PC-9 (cell line): ENCODE measurements around the gene EHD4. TPM values are rescaled to one million over a fixed set of nuclear protein-coding genes. Genes with fewer than 3 reads are reported as not detected.

Experiments
- BruUV-seq: library from RNA; stranded (reverse); fragments of 400-500 nt; replicated peaks from 2 replicates; lab custom pipeline; 2021; lab: Mats Ljungman, UMichigan
- CTCF ChIA-PET: fragments of 300-600 bp; sonication (Branson Sonifier 250); formaldehyde crosslinking; loops from one replicate; lab custom pipeline; 2022; ENCODE audit warnings: antibody characterized with exemption; lab: Charles Lee
- POLR2A ChIA-PET: fragments of 300-600 bp; sonication (Branson Sonifier 250); formaldehyde crosslinking; loops from one replicate; lab custom pipeline; 2022; ENCODE audit warnings: antibody characterized with exemption; ENCODE audit not compliant: unreplicated experiment; lab: Charles Lee
- DNase-seq, 2 experiments: peaks; one replicate each; pipeline versions ENCODE4 v3.0.0 to v3.0.0-alpha.2; 2015 to 2022; ENCODE audit warnings: mixed read lengths in 1 of 2
- H2AFZ ChIP-seq: fragments of 200-600 bp; sonication (generic); 2 replicates; pipeline ENCODE4 v1.8.1; 2017; ENCODE audit warnings: antibody characterized with exemption
- H3F3A ChIP-seq: fragments of 200-600 bp; sonication (generic); 2 replicates; pipeline ENCODE4 v1.8.1; 2017; ENCODE audit warnings: antibody characterized with exemption, mild to moderate bottlenecking, low read depth; ENCODE audit not compliant: insufficient read depth
- H3K27ac ChIP-seq: fragments of 200-600 bp; sonication (generic); 2 replicates; pipeline ENCODE4 v1.6.1; 2016; ENCODE audit warnings: mixed run types
- H3K27me3 ChIP-seq: fragments of 200-600 bp; sonication (generic); 2 replicates; pipeline ENCODE4 v1.6.1; 2016; ENCODE audit warnings: low read depth, mixed run types; ENCODE audit not compliant: insufficient read depth
- H3K36me3 ChIP-seq: fragments of 200-600 bp; sonication (generic); 2 replicates; pipeline ENCODE4 v1.6.1; 2016; ENCODE audit warnings: low read depth, mixed run types
- H3K4me1 ChIP-seq: fragments of 200-600 bp; sonication (generic); replicated peaks from 2 replicates; pipeline ENCODE4 v1.6.1; 2016; ENCODE audit warnings: mixed run types; ENCODE audit not compliant: insufficient read depth
- H3K4me2 ChIP-seq: fragments of 200-600 bp; sonication (generic); 2 replicates; pipeline ENCODE4 v1.6.1; 2017; ENCODE audit warnings: mixed run types
- H3K4me3 ChIP-seq: fragments of 200-600 bp; sonication (generic); 2 replicates; pipeline ENCODE4 v1.6.1; 2016; ENCODE audit warnings: mixed run types
- H3K79me2 ChIP-seq: fragments of 200-600 bp; sonication (generic); 2 replicates; pipeline ENCODE4 v1.6.1; 2017; ENCODE audit warnings: low read depth, mixed run types
- H3K9me2 ChIP-seq: fragments of 200-600 bp; sonication (generic); 2 replicates; pipeline ENCODE4 v1.8.1; 2017; ENCODE audit warnings: mild to moderate bottlenecking; ENCODE audit not compliant: insufficient read depth
- H3K9me3 ChIP-seq: fragments of 200-600 bp; sonication (generic); 2 replicates; pipeline ENCODE4 v1.8.1; 2016; ENCODE audit warnings: low read depth; ENCODE audit not compliant: insufficient read depth
- H4K20me1 ChIP-seq: fragments of 200-600 bp; sonication (generic); 2 replicates; pipeline ENCODE4 v1.8.1; 2017; ENCODE audit not compliant: insufficient read depth
- CTCF ChIP-seq: fragments of 200-600 bp; sonication (generic); conservative IDR thresholded peaks from 2 replicates; pipeline ENCODE4 v1.6.1; 2017; ENCODE audit warnings: mixed run types, antibody characterized with exemption, mild to moderate bottlenecking, moderate library complexity
- EZH2 ChIP-seq: fragments of 200-600 bp; sonication (generic); IDR thresholded peaks from 2 replicates; pipeline ENCODE4 v1.8.0; 2017; ENCODE audit warnings: antibody characterized with exemption, low read depth
- intact Hi-C: fragments of 100-400 bp; cut with micrococcal nuclease; formaldehyde crosslinking; loops from one replicate; pipeline ENCODE4 v1.10.0; 2022; ENCODE audit not compliant: unreplicated experiment
- total RNA-seq: library from RNA; stranded (reverse); gene quantifications from 2 replicates; pipeline ENCODE4 v1.2.3, GENCODE V29; 2021

Gene EHD4
- total RNA-seq, 1 experiment from 2014 or later, result 18.1 TPM

- Histone ChIP-seq H3K4me2 (no peak overlapping the region), H2AFZ (no peak overlapping the region), H4K20me1 (no peaks in the 10 kb centered on the region), H3K36me3 (no peaks in the 10 kb centered on the region), H3K4me3 (no peak overlapping the region), H3K27ac (no peak overlapping the region), H3K27me3 (no peaks in the 10 kb centered on the region), H3F3A (peaks cover 12% of the 10 kb centered on the region), H3K4me1 (peaks cover 27% of the 10 kb centered on the region), H3K9me3 (0 out of 2 replicates have a peak, but pooled peaks cover 4% of the 10 kb centered on the region), H3K79me2 (no peaks in the 10 kb centered on the region), H3K9me2 (no peaks in the 10 kb centered on the region)
- CTCF ChIA-PET, result no interaction called here
- intact Hi-C loops, result no loop called here
- POLR2A ChIA-PET, result no interaction called here
- no peak for DNase-seq
- no peak for TF ChIP-seq EZH2
- no peak for TF ChIP-seq CTCF
- BruUV-seq, result no TSS peak
These were observed 35.0 kb upstream of the EHD4 start for GRCh38 chr15:42007386-42007785.

GRCh38 chr15:42002333-42002732 lies 30.0 kb upstream of the EHD4 start:
- no peak for TF ChIP-seq CTCF
- no peak for TF ChIP-seq EZH2
- Histone ChIP-seq H2AFZ (no peak overlapping the region), H3K79me2 (no peaks in the 10 kb centered on the region), H3K9me3 (0 out of 2 replicates have a peak, but pooled peaks cover 4% of the 10 kb centered on the region), H3K4me2 (no peak overlapping the region), H3F3A (no peaks in the 10 kb centered on the region), H3K9me2 (no peaks in the 10 kb centered on the region), H3K4me3 (no peak overlapping the region), H3K36me3 (no peaks in the 10 kb centered on the region), H3K27ac (no peak overlapping the region), H3K4me1 (no peaks in the 10 kb centered on the region), H3K27me3 (no peaks in the 10 kb centered on the region), H4K20me1 (no peaks in the 10 kb centered on the region)
- POLR2A ChIA-PET, result interaction anchor here (0.6 kb wide), 1 partner anchor 23 kb away, joined by 5 read pairs; no protein-coding TSS in a partner anchor
- intact Hi-C loops, result no loop called here
- no TSS peak for BruUV-seq
- CTCF ChIA-PET, result interaction anchor here (0.7 kb wide), 1 partner anchor 425 kb away, joined by 10 read pairs; no protein-coding TSS in a partner anchor
- DNase-seq, result no peak

DNA sequence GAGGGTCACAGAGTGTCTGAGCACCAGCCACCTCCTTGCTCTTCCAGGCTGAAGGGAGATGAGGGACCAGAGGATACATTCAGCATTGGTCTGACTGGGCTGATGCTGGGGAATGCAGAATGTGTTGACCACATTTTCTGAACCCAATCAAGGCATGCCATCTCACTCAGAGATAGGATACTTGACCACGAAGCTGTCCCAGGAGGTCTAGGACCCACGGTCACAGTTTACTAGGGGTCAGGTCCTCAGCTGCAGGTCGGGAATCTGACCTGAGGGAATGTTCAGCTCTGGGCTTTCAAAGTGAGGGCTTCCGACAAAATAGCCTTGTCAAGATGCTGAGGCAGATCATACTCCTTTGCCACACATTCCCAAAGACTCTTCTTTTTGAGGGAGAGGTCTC lies 28.9 kb upstream of the EHD4 start:
- Histone ChIP-seq H3K79me2 (no peaks in the 10 kb centered on the region), H3K36me3 (no peaks in the 10 kb centered on the region), H3K4me3 (no peak overlapping the region), H3K27me3 (no peaks in the 10 kb centered on the region), H3K4me2 (no peak overlapping the region), H4K20me1 (no peaks in the 10 kb centered on the region), H3F3A (no peaks in the 10 kb centered on the region), H3K4me1 (no peaks in the 10 kb centered on the region), H2AFZ (no peak overlapping the region), H3K9me2 (no peaks in the 10 kb centered on the region), H3K9me3 (no peaks in the 10 kb centered on the region), H3K27ac (no peak overlapping the region)
- intact Hi-C loops, result no loop called here
- ChIA-PET CTCF (no interaction called here), POLR2A (interaction anchor here (0.6 kb wide), 1 partner anchor 107 kb away, joined by 4 read pairs; no protein-coding TSS in a partner anchor)
- no peak for TF ChIP-seq CTCF
- no peak for TF ChIP-seq EZH2
- BruUV-seq, result no TSS peak
- no peak for DNase-seq
